A549 treated with CORT108297 at 1 μM for 4 hours (cell line): ENCODE measurements around the gene LTC4S. TPM values are rescaled to one million over a fixed set of nuclear protein-coding genes. Genes with fewer than 3 reads are reported as not detected.

ENCODE experiments used
- total RNA-seq: library from RNA; stranded (reverse); fragments of 200-300 nt; extraction: Qiagen RNA extraction; gene quantifications from 5 replicates; pipeline ENCODE4 v1.2.3, GENCODE V29; 2022

LTC4S gene, protein sequence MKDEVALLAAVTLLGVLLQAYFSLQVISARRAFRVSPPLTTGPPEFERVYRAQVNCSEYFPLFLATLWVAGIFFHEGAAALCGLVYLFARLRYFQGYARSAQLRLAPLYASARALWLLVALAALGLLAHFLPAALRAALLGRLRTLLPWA
- total RNA-seq, result 0.25 to 0.36 TPM (median 0.27 TPM) in 3 of 5 replicates, not detected in the others

DNA sequence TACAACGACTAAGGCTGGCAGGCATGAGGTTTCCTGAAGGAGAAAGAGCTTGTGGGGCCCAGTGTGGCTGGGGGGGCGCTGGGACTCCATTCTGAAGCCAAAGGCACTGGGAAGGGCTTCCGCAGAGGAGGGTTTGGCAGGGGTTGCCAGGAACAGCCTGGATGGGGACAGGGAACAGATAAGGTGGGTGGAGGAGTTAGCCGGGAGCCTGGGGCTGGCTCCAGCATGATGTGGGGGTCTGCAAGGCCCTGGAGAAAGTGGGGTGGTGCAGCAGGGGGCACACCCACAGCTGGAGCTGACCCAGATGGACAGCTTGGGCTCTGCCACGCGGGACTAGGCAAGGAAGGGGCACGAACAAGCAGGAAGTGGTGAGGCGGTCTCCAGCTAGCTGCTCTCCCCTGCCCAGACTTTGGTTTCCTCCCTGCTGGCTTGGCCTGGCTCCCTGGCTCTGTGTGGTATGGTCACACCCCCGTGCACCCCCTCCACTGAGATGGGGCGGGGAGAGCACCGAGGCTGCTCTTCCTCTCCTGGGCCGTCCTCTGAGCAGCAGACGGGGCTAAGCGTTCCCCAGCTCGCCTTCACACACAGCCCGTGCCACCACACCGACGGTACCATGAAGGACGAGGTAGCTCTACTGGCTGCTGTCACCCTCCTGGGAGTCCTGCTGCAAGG is at the start of gene LTC4S:
LTC4S (plus strand) TSS at position 519 of the 672 bp plus-strand sequence; CDS start at position 614, 95 bp downstream.

DNA sequence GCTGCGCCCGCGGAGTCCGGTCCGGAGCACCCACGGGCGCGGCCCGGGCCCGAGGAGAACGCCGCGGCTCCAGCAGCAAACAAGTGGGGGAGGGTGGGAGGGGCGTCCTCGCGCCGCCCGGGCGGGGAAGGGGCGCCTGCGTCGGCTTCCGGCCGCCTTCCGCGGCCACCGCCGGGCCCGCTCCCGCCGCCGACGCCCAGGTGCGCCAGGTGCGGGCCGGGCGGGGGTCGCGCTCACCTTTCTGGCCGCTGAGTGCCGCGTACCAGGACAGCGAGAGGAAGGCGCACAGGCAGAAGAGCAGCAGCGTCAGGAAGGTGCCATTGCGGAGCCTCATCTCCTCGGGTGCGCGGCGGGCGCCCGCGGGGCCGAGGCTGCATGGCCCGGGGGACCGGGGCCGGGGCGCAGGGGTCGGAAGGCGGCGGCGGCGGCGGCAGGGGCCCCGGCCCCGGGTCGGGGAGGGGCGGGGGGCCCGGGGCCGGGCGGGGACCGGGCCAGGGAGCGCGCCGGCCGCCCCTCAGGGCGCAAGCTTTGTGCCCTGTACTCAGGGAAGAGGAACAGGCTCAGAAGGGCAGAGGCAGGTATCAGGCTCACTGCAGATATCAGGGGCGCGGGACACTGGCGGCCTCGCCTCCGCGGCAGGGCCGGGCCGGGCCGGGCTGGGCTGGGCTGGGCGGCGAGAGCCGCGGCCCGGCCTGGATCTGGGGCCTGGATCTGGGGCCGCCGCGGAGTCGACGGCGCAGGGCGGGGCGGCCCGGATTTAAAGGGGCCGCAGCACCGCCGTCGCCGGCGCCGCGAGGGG is 12.7 kb downstream of the LTC4S start, which contains the start of gene MGAT4B:
MGAT4B (minus strand) TSS at position 617 of the 799 bp plus-strand sequence; CDS start at position 334, 283 bp downstream.

GRCh38 chr5:179820483-179821297 is 26.9 kb downstream of the LTC4S start, which contains the start of gene SQSTM1:
SQSTM1 (plus strand) TSS chr5:179820905; CDS start chr5:179820937, 32 bp downstream.

Other genes with a start within 250 kb of the LTC4S start
- 27.6 to 31.2 TPM (median 29.3 TPM) in 5 replicates for gene RUFY1, start 243.4 kb upstream of the LTC4S start, total RNA-seq
- gene HNRNPH1, start 170.3 kb upstream of the LTC4S start, total RNA-seq, result 471 to 674 TPM (median 491 TPM) in 5 replicates
- not detected in 5 replicates for gene CBY3, start 113.0 kb upstream of the LTC4S start, total RNA-seq
- 303 to 414 TPM (median 342 TPM) in 5 replicates for gene CANX, start 95.0 kb upstream of the LTC4S start, total RNA-seq
- gene MAML1, start 61.2 kb upstream of the LTC4S start, total RNA-seq, result 17.3 to 21.0 TPM (median 19.7 TPM) in 5 replicates
- gene MGAT4B, start 12.9 kb downstream of the LTC4S start, total RNA-seq, result 216 to 271 TPM (median 246 TPM) in 5 replicates
- 1,176 to 2,107 TPM (median 1,251 TPM) in 5 replicates for gene SQSTM1, start 26.9 kb downstream of the LTC4S start, total RNA-seq
- gene MRNIP, start 64.8 kb downstream of the LTC4S start, total RNA-seq, result 15.6 to 23.6 TPM (median 18.6 TPM) in 5 replicates
- 52.3 to 71.4 TPM (median 64.1 TPM) in 5 replicates for gene TBC1D9B, start 113.9 kb downstream of the LTC4S start, total RNA-seq